HG03103 (cell line): ENCODE measurements around the gene HPCAL1.

Source experiments
- ATAC-seq: cut with Tn5 transposase; IDR thresholded peaks from one replicate; pipeline ENCODE4 v1.9.1; 2021; ENCODE audit warnings: low read depth; ENCODE audit not compliant: unreplicated experiment

The HPCAL1 gene

GRCh38 chr2:10269291-10269690 lies 33.4 kb upstream of the HPCAL1 start:
- no peak for ATAC-seq

DNA sequence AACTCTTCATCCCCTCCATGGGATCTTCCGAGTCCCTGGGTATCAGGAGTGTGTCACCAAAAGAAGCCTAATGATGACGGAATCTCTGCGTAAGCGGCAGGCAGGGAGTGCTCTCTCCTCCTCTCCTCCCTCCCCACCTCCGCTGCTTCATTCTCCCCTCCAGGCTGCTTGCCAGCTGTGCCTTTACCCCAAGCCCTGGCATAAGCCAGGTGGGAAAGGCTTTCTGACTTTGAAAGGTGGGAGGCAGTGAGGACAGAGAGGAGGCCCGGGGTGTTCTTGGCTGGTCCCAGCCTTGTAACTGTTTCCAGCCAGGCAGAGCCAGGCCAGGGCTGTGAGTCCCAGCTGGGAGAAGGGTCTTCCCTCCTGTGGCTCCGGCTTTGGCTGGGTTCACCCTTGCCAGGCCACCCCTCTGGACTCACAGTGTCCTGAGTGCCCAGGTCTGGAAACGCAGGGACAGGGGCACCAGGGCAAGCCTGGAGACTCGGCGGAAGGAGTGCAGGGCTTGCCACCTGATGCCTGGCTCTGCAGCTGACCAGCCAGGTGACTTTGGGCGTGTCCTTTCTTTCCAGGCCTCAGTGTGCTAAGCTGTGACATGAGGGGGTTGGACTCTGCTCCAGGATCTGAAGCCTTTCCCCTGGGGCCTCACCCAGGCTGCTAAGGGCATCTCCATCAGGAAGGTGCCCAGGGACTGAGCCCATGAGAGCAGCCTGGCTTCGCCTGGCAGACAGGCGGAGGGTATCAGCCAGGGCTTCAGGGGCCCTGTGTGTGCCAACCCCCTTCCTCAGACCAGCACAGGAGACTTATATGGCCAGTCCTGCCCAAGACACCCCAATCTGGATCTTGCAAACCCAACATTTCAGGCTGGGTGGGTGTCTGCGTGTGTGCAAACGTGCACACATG lies 32.7 kb upstream of the HPCAL1 start:
- no peak for ATAC-seq

GRCh38 chr2:10271509-10271908 lies 31.2 kb upstream of the HPCAL1 start:
- no peak for ATAC-seq

DNA sequence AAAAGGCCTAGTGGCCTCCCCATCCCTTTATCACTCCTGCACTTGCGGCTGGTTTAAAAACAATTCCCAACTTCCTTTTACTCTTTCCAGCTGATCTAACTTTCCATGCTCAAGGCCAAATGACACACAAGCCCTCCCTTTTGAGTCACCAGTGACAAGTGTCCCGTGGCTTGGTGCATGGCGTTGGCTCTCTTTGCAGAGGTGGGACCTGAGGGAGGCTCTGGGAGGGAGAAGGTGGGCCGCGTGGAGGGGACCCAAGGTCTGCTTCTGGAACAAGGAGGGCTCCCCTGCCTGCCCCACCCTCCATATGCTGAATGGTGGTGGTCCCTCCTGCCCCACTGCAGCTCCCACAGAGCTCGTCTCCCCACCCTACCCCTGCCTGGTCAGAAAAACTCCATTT lies 30.8 kb upstream of the HPCAL1 start:
- ATAC-seq = no peak

DNA sequence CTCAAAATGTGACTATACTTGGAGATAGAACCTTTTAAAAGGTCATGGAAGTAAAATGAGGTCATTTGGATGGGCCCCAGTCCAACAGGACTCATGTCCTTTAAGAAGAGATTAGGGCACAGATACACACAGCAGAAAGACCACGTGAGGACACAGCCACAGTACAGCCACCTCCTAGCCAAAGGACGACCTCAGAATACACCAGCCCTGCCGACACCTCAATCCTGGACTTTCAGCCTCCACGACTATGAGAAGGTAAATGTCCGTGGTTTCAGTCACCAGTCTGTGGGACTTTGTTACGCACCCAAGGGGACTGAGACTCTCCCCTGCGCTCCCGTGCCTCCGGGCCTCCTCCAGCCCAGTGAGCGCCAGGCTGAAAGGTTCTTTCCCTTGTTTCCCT lies 30.2 kb upstream of the HPCAL1 start:
- ATAC-seq = no peak

GRCh38 chr2:10273215-10274175 lies 29.2 kb upstream of the HPCAL1 start:
- no peak for ATAC-seq

GRCh38 chr2:10274376-10274775 lies 28.3 kb upstream of the HPCAL1 start:
- no peak for ATAC-seq

DNA sequence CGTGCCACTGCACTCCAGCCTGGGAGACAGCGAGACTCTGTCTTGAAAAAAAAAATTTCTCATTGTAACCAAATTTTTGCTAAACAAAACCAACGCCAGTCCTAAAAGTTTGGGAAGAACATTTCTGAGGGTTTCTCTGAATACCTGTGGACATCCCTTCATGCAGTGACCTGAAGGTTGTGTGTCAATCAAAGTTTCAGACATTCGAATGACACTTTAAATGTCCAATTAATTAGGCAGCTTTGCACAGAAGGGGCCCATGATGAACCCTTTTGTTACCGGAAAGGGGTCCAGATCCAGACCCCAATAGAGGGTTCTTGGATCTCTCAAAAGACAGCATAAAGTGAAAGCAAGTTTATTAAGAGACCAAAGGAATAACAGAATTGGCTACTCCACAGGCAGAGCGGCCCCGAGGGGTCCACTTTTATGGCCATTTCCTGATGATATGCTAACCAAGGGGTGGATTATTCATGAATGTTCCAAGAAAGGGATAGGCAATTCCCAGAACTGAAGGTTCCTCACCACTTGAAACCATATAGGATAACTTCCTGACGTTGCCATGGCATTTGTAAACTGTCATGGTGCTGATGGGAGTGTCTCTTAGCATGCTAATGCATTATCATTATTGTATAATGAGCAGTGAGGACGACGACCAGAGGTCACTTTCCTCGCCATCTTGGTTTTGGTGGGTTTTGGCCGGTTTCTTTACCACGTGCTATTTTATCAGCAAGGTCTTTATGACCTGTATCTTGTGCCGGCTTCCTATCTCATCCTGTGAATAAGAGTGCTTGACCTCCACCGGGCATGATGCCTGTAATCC lies 27.5 kb upstream of the HPCAL1 start:
- no peak for ATAC-seq

DNA sequence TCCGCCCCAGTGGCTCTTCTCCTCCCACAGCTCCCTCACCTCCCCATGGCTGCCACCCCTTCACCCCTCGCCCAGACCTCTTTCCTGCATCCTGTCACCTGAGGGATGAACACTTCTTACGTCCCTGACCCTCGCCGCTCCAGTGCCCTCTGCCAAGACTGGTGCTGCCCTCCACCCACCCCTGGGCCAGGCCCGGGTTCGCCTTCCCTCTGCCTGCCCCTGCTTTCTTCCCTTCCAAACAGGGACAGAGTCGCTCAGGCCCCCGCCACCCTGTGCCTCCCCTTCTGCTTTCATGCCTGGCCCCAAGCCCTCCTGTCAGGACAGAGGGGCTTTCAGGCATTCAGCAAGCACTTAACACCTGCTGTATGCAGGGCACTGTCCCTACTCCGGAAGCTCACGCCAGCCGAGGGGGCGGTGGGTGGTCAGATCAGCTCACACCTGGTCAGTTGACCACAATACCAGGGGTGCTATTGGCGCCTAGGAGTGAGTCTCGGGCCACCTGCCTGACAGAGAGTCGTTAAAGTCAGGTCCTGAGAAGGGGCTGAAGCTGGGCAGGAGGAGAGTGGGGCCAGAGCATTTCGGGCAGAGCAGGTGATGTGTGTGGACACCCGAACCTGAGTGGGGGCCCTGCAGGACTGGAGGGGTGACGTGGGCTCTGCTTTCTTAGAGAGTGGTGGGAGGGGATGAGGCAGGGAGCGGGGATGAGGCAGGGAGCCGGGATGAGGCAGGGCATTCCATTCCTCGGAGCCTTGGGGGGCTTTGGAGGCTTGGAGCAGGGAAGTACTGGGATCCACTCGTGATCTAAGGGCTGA lies 26.0 kb upstream of the HPCAL1 start:
- no peak for ATAC-seq

GRCh38 chr2:10277293-10278028 lies 25.2 kb upstream of the HPCAL1 start:
- ATAC-seq = no peak

DNA sequence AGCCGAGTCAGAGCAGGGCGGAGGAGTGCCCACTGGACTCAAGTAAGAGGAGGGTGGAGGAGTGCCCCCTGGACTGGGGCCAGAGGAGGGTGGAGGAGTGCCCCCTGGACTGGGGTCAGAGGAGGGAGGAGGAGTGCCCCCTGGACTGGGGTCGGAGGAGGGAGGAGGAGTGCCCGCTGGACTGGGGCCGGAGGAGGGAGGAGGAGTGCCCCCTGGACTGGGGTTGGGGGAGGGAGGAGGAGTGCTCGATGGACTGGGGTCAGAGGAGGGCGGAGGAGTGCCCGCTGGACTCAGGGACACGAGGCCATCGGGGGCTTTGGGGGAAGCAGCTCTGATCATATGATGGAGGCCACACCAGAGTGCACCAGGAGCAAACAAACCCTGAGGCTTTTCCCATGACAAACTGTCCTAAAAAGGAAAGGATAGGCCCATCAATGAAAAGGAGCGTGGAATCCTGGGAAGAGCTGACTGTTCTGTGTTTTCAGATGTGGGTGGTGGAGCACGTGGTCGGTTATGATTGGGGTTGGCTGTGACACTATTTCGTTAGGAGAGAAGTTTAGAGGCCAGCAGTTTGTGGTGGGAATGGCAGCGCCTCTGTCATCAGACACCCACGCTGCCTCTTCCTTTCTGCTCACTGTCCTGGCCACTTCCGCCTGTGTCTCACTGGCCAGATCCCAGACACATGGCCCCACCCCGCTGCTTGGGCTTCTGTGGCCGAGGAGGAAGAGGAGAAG lies 24.5 kb upstream of the HPCAL1 start:
- no peak for ATAC-seq

- no peak for ATAC-seq
Observed at GRCh38 chr2:10278763-10279471, 23.8 kb upstream of the HPCAL1 start.

GRCh38 chr2:10279472-10279870 lies 23.2 kb upstream of the HPCAL1 start:
- ATAC-seq = no peak

GRCh38 chr2:10279946-10280463 lies 22.7 kb upstream of the HPCAL1 start:
- no peak for ATAC-seq

DNA sequence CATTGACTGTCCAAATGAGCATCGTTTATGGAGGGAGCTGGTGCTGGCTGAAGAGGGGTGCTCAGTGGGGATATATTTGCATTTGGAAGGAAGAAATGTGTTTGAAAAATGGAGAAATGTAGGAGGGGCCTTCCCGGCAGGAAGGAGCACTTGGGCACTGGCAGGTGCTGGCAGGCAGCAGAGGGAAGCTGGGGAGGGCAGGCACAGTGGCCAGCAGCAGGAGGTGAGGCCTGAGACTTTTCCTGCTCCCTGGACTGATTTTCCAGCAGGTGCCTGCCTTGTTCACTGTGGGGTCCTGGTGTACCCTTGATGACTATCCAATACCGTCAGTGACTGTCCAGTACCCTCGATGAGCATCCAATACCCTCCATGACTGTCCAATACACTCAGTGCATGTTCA lies 20.8 kb upstream of the HPCAL1 start:
- no peak for ATAC-seq

- no peak for ATAC-seq
Observed at GRCh38 chr2:10282611-10283105, 20.0 kb upstream of the HPCAL1 start.
